ENCODE results near the gene SLC12A9. TPM values are rescaled to one million over a fixed set of nuclear protein-coding genes. Genes with fewer than 3 reads are reported as not detected.
A peak's percentile ranks its signal among the peaks of the same experiment; 100 is the strongest.

SLC12A9 gene
- total RNA-seq, 1 experiment from 2014 or later: 15.0 TPM

DNA sequence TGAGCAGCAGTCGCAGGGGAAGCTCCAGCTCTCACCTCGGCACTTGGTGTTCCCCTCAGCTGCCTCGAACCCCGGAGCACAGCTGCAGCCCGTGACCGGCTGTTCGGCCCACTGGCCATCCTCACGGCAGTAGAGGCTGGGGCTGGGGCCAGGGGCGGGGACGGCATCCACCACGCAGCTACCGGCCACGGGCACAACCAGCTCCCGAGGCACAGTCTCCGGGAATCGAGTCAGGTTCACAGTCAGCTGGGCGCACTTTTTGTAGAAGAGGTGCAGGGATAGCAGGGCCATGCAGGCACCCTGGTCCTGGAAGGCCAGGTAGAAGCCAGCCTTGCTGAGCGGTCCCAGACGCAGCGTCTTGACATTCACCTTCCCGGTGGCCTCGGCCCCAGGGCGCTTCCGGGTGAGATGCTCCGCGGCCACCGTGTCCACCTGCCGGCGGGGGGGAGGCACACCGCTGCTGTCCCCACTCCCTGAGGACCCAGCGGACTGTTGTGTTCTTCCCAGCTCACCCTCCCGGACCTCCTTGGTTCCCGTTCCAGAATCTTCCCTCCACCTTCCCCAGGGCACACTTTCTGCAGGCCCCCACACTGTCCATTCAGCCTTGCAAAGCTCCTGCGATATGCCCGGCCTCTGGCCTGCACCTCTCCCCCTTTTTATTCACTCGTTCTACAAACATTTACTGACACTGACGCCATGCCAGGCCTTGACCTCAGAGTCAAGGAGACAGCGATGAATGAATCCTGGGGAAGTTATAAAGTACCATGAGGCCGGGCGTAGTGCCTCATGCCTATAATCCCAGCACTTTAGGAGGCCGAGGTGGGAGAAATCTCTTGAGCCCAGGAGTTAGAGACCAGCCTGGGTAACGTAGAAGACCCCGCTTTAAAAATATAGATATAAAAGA, 30.0 kb upstream of the SLC12A9 start:
- H3K4me1 ChIP-seq: 0 out of 2 replicates have a peak, but pooled peaks cover 3% of the 10 kb centered on the region
- no peaks in the 10 kb centered on the region for H3K27me3 ChIP-seq
- H3K9me3 ChIP-seq (replicated peaks): no peaks in the 10 kb centered on the region
- DNase-seq: no peak
- peaks cover 58% of the 10 kb centered on the region for H3K36me3 ChIP-seq
- H3K27ac ChIP-seq: no peak overlapping the region
- H3K4me3 ChIP-seq: no peak overlapping the region

DNA sequence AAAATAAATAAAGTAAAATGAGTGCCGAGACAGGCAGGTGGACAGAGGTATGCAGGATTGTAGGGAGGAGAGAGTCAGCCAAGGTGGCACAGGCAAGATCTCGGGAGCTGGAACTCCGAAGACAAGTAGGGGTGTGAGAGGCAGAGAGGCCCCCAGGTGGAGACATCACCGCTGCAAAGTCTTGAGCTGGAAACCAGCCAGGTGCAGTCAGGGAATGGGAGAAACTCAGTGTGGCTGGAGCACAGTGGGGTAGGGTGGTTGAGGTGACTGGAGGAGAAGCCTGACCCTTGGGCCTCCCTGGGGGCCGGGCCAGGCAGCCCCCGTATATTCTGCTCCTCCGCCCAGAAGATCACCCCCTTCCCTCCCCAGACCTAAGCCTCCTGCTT, 29.4 kb upstream of the SLC12A9 start:
- Histone ChIP-seq H3K4me3 (no peak overlapping the region), H3K36me3 (peaks cover 55% of the 10 kb centered on the region), H3K27me3 (no peaks in the 10 kb centered on the region)

DNA sequence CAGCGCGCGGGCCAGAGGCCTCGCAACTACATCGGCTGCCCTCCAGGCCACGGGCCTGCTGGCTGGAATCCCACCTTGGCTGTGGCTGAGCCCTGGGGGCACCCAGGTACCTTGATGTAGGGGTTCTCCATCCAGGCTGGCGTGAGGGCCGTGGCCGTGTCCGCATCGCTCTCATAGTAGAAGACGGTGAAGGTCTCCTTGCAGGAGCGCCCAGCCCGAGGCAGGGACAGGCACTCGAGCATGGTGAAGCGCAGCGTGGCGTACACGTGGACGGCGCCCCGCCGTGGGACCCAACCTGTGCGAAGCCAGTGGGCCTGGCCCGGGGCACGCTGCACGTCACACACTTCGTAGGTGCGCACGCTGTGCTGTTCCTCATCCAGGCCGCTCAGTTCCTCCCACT, 29.0 kb upstream of the SLC12A9 start:
- no peaks in the 10 kb centered on the region for H3K9me3 ChIP-seq (replicated peaks)
- 0 out of 2 replicates have a peak, but pooled peaks cover 3% of the 10 kb centered on the region for H3K4me1 ChIP-seq
- no peak overlapping the region for H3K27ac ChIP-seq
- H3K27me3 ChIP-seq: no peaks in the 10 kb centered on the region
- no peak overlapping the region for H3K4me3 ChIP-seq
- no peak for DNase-seq
- H3K36me3 ChIP-seq: peaks cover 51% of the 10 kb centered on the region

More for the DNA sequence above, 29.4 kb upstream of the SLC12A9 start:
- Histone ChIP-seq H3K4me1 (0 out of 2 replicates have a peak, but pooled peaks cover 3% of the 10 kb centered on the region), H3K9me3 (replicated peaks) (no peaks in the 10 kb centered on the region), H3K27ac (no peak overlapping the region)
- no peak for DNase-seq

DNA sequence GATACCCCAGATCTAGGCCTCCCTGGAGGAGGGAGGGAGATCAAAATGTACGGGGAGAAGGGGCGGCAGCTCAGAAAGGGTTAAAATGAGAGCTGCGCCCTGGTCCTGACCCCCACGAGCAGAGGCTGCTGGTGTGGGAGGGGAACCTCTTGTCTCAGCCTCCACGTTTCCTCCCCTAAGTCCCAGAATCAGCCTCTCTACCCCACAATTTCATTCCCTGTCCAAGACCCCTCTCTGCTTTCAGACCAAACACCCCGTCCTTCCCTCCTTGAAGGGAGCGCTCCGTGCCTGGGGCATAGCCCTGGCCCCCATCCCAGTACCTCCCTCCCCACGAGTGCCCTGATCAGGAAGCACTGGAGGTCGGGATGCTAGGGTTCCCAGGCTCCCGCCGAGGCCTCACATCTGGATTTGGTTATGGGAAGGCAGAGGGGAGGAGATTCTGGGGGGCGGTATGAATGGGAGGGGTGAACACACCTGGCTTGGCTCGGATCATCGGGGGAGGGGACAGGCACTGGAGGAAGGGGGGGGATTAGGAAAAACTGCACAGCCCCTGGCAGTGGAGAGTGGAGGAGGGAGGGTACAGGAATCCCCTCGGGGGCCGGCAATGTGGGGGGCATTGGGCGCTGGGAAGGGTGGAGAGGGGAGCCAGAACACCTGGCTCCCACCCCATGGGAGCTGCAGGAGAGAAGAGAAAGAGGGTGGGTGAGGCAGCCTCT, 27.9 kb upstream of the SLC12A9 start:
- no peak for DNase-seq
- peaks cover 40% of the 10 kb centered on the region for H3K36me3 ChIP-seq
- no peak overlapping the region for H3K4me3 ChIP-seq
- no peaks in the 10 kb centered on the region for H3K27me3 ChIP-seq
- 0 out of 2 replicates have a peak, but pooled peaks cover 3% of the 10 kb centered on the region for H3K4me1 ChIP-seq
- no peak overlapping the region for H3K27ac ChIP-seq
- H3K9me3 ChIP-seq (replicated peaks): no peaks in the 10 kb centered on the region

DNA sequence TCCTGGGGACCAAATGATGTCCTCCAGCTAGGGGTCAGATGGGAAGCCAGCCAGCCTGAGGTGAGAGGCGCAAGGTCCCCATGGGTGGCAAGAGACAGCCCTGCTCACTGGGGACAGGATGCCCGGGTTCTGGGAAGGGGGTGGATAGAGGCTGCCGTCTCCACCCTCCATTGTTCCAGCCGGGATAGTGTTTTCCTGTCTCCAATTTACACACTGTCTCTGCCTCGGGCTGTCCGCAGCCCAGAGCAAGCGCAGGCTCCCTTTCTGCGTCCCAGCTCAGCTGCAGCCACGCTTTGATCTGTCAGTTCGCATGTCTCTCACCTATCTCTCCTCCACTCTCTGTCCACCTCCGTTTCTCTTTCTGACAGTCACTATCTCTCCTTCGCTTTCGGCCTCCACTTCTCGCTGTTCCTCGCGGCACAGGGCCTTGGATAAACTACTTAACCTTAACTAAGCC, 27.3 kb upstream of the SLC12A9 start:
- Histone ChIP-seq H3K27me3 (no peaks in the 10 kb centered on the region), H3K9me3 (replicated peaks) (no peaks in the 10 kb centered on the region), H3K36me3 (peaks cover 34% of the 10 kb centered on the region), H3K27ac (no peak overlapping the region), H3K4me1 (0 out of 2 replicates have a peak, but pooled peaks cover 3% of the 10 kb centered on the region), H3K4me3 (no peak overlapping the region)
- DNase-seq: no peak

DNA sequence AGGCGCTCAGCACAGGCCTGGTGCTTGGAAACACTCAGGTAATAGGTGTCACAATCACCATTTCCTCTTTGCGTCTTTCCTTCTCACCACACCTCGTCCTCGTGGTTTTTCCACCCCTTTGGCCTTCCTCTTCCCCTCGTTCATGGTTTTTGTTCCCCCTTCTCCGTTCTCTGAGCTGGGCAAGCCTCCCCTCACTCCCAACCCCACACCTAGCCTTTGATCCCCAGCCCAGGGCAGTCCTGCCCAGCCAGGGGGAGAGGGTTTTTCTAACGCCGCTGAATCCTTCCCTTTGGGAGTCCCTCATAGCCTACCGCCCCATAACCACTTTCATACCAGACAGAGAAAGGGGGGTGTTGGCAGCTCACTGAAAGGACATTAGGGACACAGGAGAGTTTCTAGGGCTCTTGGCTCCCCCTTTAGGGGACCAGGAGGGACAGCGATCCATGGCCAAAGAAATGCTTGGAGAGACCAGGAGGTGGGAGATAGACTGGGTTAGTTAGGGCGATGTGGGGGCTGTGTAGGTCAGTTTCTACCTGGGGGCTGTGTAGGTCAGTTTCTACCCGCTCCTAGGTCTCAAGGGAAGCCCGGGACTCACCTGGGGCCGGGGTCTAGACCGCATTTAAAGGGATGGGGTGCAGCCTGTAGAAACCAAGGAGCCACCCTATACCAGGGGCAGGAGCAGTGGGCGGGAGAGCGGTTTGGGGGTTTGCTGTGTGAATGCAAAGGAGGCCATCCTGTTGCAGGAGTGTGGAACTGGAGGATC, 26.6 kb upstream of the SLC12A9 start:
- Histone ChIP-seq H3K4me3 (peak overlapping the region; percentile 95), H3K27ac (no peak overlapping the region), H3K36me3 (peaks cover 27% of the 10 kb centered on the region), H3K4me1 (0 out of 2 replicates have a peak, but pooled peaks cover 3% of the 10 kb centered on the region), H3K27me3 (no peaks in the 10 kb centered on the region), H3K9me3 (replicated peaks) (no peaks in the 10 kb centered on the region)
- peak; percentile 72 to 79 for DNase-seq

DNA sequence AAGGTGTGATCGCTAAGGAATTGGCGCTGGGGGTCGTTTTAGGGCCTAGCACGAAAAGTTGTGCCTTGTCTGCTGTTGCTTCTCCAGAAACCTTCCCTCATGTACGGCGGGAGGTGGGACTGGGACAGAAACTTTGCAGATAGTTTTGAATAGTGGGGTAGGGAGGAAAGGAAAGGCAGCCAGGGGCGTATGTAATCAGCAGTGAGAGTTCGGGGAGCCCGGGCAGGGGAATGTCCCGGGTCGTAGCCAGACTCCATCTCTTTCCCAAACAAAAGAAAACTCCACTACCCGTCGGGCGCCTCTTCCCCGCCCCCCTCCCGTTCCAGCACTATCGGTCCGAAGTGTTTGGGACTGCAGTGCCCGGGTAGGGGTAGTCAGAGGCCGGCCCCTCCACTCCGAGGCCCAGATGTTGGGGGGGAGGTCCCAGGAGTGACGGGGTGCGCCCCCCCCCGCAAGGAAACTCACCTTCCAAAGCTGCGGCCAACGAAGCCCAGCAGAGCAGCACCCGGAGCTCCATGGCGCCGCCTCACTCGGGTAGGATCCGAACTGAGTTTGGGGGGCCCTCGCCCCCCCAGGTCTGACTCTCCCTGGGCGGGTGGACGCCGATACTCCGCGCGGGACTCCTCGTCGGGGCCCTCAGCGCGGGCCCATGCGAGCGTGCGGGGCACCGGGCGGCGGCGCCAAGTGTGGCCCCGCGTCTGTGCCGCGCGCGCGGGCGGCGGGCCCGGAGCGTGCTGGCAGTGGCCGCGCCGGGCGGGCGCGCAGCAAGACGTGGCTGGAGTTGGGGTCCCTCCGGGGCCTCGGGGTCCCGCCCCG, 25.8 kb upstream of the SLC12A9 start:
- Histone ChIP-seq H3K4me3 (peak overlapping the region; percentile 95), H3K36me3 (peaks cover 19% of the 10 kb centered on the region), H3K9me3 (replicated peaks) (no peaks in the 10 kb centered on the region), H3K27me3 (no peaks in the 10 kb centered on the region), H3K4me1 (0 out of 2 replicates have a peak, but pooled peaks cover 3% of the 10 kb centered on the region), H3K27ac (peak overlapping the region; percentile 44; the same call in 1 of the 2 replicates)
- peak in 1 of 2 experiments; percentile 42 for DNase-seq

DNA sequence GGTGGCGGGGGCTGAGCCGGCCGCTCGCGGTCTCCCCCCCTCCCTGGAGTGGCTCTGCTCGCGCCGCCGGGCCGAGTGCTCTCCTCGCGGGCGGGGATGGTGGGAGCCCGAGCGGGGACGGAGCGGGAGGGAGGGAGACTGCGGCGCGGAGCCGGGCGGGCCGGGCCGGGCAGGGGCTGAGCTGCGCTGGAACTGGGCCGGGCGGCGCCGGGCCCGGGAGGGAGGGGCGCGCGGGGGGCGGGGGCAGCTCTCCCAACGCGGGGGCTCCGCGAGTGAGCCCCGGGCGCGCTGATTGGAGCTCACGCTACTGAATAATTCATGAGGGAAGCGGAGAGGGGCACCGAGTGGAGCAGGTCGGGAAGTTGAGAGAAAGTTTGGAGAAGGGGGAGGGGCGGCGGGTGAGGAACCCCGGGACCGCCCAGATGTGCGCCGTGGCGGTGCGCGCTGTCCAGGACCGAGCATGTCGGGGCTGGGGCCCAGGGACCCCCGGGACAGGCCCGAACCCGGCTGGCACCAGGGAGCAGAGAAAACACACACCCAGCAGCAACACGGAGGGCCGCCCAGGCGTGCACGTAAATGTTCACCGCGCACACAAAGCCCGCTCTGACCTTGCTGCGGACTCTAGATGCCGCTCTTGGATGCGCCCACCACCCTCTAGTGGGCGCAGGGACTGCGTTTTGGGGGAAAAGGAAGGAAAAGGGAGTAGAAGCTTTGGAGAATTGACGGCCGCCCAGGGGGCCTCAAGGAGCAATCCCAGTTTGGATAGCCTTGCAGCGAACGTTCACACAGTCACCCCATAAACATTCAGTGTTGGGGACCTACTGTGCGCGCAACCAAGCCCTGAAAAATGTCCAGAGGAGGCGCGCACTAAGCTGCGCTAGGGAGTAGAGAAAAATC, 24.9 kb upstream of the SLC12A9 start, which contains the start of gene EPHB4:
TSS of gene EPHB4 (minus strand) at position 194 of the 897 bp plus-strand sequence. CDS start 493 bp downstream, outside the sequence.
- Histone ChIP-seq H3K4me1 (0 out of 2 replicates have a peak, but pooled peaks cover 3% of the 10 kb centered on the region), H3K9me3 (replicated peaks) (no peaks in the 10 kb centered on the region), H3K27me3 (no peaks in the 10 kb centered on the region; the same call in 1 of the 2 replicates), H3K4me3 (peak within 1 kb of the TSS; percentile 95), H3K36me3 (peaks cover 10% of the 10 kb centered on the region), H3K27ac (peak within 1 kb of the TSS; percentile 44; the same call in 1 of the 2 replicates)
- DNase-seq: peak; percentile 94 to 97

DNA sequence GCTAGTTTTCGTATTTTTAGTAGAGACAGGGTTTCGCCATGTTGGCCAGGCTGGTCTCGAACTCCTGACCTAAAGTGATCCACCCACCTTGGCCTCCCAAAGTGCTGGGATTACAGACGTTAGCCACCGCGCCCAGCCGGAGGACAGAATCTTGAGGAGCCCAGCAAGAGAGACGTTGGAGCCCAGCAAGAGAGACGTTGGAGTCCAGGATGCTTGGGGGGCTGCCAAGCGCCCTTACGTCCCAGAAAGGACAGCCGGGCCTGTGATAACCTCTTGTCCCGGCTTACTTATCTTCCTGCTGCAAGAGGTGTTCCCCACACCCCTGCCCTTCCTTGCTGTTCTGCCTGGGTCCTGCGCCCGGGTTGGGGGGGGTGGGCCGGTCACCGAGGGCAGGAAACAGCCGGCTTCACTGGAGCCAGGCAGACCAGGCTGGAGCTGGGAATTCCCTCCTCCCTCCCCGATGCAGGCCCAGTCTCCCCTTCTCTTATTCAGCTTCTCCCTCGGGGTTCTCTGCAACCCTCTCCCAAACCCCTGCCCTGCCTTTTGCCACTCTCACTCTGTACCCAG, 23.3 kb upstream of the SLC12A9 start:
- no peak overlapping the region for H3K27ac ChIP-seq
- no peak overlapping the region for H3K4me3 ChIP-seq
- H3K36me3 ChIP-seq: no peaks in the 10 kb centered on the region; the same call in 1 of the 2 replicates
- no peaks in the 10 kb centered on the region; the same call in 1 of the 2 replicates for H3K27me3 ChIP-seq
- DNase-seq: no peak
- 0 out of 2 replicates have a peak, but pooled peaks cover 3% of the 10 kb centered on the region for H3K4me1 ChIP-seq
- H3K9me3 ChIP-seq (replicated peaks): no peaks in the 10 kb centered on the region

DNA sequence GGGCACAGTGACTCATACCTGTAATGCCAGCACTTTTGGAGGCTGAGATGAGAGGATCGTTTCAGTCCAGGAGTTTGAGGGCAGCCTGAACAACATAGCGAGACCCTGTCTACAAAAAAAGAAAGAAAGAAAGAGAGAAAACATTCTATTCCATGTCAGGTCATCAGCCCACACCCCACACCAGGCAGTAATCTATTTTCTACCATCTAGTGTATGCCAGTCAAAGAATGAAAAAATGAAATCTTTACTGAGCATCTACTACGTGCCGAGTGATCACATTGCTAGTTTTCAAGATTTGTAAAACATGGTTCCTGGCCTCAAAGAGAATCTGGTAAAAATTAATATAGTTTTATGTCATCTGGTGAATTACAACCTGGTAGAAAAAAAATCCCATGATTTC, 22.1 kb upstream of the SLC12A9 start:
- Histone ChIP-seq H3K9me3 (replicated peaks) (no peaks in the 10 kb centered on the region), H3K4me3 (no peak overlapping the region), H3K27me3 (no peaks in the 10 kb centered on the region; the same call in 1 of the 2 replicates), H3K27ac (no peak overlapping the region), H3K36me3 (no peaks in the 10 kb centered on the region), H3K4me1 (0 out of 2 replicates have a peak, but pooled peaks cover 3% of the 10 kb centered on the region)
- no peak for DNase-seq

DNA sequence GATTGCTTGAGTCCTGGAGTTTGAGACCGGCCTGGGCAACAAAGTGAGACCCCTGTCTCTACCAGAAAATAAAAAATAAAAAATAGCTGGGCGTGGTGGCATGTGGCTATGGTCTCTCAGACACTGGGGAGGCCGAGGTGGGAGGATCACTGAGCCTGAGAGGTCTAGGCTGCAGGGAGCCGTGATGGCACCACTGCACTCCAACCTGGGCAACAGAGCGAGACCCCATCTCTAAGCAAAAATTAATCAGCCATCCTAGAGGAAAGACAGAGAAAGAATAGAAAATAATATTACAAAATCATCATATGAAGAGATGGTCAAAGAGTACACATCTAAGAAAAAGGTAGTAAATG, 20.3 kb upstream of the SLC12A9 start:
- no peaks in the 10 kb centered on the region for H3K36me3 ChIP-seq
- no peak overlapping the region for H3K27ac ChIP-seq
- H3K9me3 ChIP-seq (replicated peaks): no peaks in the 10 kb centered on the region
- no peak overlapping the region for H3K4me3 ChIP-seq
- no peak for DNase-seq
- no peaks in the 10 kb centered on the region; the same call in 1 of the 2 replicates for H3K27me3 ChIP-seq
- H3K4me1 ChIP-seq: peaks cover 7% of the 10 kb centered on the region

All from SJCRH30 (cell line).